ENCODE measurements around the gene HDAC4.

DNA sequence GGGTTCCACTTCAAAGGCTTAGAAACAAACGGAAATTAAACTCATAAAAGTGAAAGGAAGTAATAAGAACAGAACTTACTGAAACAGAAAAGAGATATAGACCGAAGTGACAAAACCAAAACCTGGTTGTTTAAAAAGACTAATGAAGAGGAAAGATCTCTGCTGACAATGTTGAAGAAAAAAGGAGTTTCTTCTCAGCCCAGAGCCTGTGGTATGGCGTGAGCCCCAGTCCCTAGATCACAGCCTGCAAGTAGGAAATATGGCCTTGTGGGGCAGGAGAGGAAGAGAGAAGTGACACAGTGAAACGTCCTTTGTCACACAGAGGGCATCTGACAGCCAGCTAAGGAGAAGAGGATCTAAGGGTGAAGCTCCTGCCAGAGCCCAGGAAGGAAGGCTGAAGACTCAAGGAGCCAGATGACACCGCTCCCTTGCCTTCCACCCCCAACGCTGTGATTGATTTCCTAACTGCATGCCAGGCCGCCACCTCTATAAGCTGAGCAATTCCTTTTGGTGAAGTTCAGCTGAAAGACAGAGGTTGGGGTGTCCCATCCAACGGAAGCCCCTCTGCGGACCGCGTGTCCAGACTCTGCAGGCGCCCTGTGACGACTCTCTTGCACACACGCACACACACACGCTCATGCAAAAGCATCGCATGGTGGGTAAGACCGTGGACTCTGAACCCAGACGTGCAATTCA, 141.1 kb downstream of the HDAC4 start:
- TF ChIP-seq, protein P1, sequence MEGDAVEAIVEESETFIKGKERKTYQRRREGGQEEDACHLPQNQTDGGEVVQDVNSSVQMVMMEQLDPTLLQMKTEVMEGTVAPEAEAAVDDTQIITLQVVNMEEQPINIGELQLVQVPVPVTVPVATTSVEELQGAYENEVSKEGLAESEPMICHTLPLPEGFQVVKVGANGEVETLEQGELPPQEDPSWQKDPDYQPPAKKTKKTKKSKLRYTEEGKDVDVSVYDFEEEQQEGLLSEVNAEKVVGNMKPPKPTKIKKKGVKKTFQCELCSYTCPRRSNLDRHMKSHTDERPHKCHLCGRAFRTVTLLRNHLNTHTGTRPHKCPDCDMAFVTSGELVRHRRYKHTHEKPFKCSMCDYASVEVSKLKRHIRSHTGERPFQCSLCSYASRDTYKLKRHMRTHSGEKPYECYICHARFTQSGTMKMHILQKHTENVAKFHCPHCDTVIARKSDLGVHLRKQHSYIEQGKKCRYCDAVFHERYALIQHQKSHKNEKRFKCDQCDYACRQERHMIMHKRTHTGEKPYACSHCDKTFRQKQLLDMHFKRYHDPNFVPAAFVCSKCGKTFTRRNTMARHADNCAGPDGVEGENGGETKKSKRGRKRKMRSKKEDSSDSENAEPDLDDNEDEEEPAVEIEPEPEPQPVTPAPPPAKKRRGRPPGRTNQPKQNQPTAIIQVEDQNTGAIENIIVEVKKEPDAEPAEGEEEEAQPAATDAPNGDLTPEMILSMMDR (IDR thresholded peaks at IDR 0.05 in 2 of 3, conservative IDR thresholded peaks at IDR 0.05 in 1 of 3; ENCODE audit: control insufficient read depth in 2 of 3, extremely low read depth in 1 of 3, insufficient read depth in 1 of 3, low read depth in 3 of 3, low read length in 3 of 3): no peak
- TF ChIP-seq, protein P2, sequence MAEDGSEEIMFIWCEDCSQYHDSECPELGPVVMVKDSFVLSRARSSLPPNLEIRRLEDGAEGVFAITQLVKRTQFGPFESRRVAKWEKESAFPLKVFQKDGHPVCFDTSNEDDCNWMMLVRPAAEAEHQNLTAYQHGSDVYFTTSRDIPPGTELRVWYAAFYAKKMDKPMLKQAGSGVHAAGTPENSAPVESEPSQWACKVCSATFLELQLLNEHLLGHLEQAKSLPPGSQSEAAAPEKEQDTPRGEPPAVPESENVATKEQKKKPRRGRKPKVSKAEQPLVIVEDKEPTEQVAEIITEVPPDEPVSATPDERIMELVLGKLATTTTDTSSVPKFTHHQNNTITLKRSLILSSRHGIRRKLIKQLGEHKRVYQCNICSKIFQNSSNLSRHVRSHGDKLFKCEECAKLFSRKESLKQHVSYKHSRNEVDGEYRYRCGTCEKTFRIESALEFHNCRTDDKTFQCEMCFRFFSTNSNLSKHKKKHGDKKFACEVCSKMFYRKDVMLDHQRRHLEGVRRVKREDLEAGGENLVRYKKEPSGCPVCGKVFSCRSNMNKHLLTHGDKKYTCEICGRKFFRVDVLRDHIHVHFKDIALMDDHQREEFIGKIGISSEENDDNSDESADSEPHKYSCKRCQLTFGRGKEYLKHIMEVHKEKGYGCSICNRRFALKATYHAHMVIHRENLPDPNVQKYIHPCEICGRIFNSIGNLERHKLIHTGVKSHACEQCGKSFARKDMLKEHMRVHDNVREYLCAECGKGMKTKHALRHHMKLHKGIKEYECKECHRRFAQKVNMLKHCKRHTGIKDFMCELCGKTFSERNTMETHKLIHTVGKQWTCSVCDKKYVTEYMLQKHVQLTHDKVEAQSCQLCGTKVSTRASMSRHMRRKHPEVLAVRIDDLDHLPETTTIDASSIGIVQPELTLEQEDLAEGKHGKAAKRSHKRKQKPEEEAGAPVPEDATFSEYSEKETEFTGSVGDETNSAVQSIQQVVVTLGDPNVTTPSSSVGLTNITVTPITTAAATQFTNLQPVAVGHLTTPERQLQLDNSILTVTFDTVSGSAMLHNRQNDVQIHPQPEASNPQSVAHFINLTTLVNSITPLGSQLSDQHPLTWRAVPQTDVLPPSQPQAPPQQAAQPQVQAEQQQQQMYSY (CRISPR knock-in tag; IDR thresholded peaks at IDR 0.05): no peak
- TF ChIP-seq POLR2A (IDR thresholded peaks at IDR 0.05; ENCODE audit: low read depth, low read length) (no peak), SMAD1 (IDR thresholded peaks at IDR 0.05; ENCODE audit: low read depth, partially characterized antibody) (no peak), NFYA (IDR thresholded peaks at IDR 0.05; ENCODE audit: borderline replicate concordance, low read depth, low read length) (no peak), TARDBP (IDR thresholded peaks at IDR 0.05; ENCODE audit: borderline replicate concordance) (no peak), JUND (IDR thresholded peaks at IDR 0.05; ENCODE audit: low read depth, low read length) (no peak), EZH2 (IDR thresholded peaks at IDR 0.05; ENCODE audit: borderline replicate concordance, control insufficient read depth, low read depth, low read length) (no peak), SIN3A (IDR thresholded peaks at IDR 0.05; ENCODE audit: low read depth, low read length) (no peak)
- TF ChIP-seq, protein P3, sequence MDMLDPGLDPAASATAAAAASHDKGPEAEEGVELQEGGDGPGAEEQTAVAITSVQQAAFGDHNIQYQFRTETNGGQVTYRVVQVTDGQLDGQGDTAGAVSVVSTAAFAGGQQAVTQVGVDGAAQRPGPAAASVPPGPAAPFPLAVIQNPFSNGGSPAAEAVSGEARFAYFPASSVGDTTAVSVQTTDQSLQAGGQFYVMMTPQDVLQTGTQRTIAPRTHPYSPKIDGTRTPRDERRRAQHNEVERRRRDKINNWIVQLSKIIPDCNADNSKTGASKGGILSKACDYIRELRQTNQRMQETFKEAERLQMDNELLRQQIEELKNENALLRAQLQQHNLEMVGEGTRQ (IDR thresholded peaks at IDR 0.05; ENCODE audit: borderline replicate concordance, low read depth, low read length): no peak

All from GM12878 (cell line).